ENCODE measurements around the gene WFDC12.

WFDC12 gene

GRCh38 chr20:45138561-45139300 is 14.5 kb upstream of the WFDC12 start:
- no peaks in the 10 kb centered on the region for H3K36me3 Mint-ChIP-seq
- H3K27me3 Mint-ChIP-seq, result peaks cover 24% of the 10 kb centered on the region

DNA sequence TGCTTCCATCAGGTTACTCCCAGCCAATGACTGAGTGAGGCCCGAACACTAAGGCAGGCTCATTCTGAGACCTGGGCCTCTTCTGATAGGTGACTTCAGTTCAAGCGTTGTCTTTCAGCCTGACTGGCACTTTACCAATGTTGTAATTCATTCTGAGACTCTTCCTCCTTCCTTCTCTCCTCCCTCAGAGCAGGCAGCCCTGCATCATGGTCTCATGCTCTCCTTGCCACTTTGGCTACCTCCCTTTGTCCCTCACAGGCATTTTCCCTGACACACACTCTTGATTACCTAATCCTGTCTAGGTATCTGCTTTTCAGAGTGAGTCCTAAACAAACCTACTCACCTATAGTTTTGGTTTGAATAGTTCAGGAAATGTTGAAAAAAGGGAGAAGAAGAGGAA is 12.6 kb upstream of the WFDC12 start:
- Mint-ChIP-seq H3K9me3 (no peaks in the 10 kb centered on the region), H3K36me3 (no peaks in the 10 kb centered on the region), H3K27me3 (peaks cover 16% of the 10 kb centered on the region), H3K27ac (no peak overlapping the region), H3K4me1 (no peaks in the 10 kb centered on the region), H3K4me3 (no peak overlapping the region)
- DNase-seq, result no peak
- CTCF ChIA-PET, result no interaction called here

More at GRCh38 chr20:45138561-45139300, 14.5 kb upstream of the WFDC12 start:
- H3K27ac Mint-ChIP-seq, result no peak overlapping the region
- no peaks in the 10 kb centered on the region for H3K4me1 Mint-ChIP-seq
- peak; percentile 79 for DNase-seq
- H3K9me3 Mint-ChIP-seq, result no peaks in the 10 kb centered on the region
- CTCF ChIA-PET, result interaction anchor here (0.6 to 2.5 kb wide), 14 partner anchors 9 to 632 kb away, joined by 3 to 36 read pairs (median 4); partner anchors contain the start of gene WFDC5
- H3K4me3 Mint-ChIP-seq, result no peak overlapping the region

GRCh38 chr20:45128099-45128498 is 3.8 kb upstream of the WFDC12 start:
- Mint-ChIP-seq H3K4me1 (no peaks in the 10 kb centered on the region), H3K27ac (no peak overlapping the region), H3K9me3 (no peaks in the 10 kb centered on the region), H3K27me3 (peaks cover 33% of the 10 kb centered on the region), H3K4me3 (no peak overlapping the region), H3K36me3 (no peaks in the 10 kb centered on the region)
- CTCF ChIA-PET, result no interaction called here
- no peak for DNase-seq

DNA sequence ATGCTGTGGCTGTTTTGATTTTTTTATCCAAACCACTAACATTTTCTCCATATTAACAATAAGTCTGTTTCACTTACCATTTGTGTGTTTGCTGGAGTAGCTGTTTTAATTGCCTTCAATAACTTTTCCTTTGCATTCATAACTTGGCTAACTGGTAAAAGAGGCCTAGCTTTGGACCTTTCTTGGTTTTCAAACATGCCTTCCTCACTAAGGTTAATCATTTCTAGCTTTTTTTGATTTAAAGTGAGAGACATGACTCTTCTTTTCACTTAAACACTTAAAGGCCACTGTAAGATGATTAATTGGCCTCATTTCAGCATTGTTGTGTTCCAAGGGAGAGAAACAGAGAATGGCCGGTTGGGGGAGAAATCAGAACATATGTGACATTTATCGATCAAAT is 2.9 kb downstream of the WFDC12 start:
- DNase-seq, result no peak
- Mint-ChIP-seq H3K4me1 (no peaks in the 10 kb centered on the region), H3K9me3 (no peaks in the 10 kb centered on the region), H3K27ac (no peak overlapping the region), H3K36me3 (no peaks in the 10 kb centered on the region), H3K4me3 (no peak overlapping the region), H3K27me3 (peaks cover 36% of the 10 kb centered on the region)
- CTCF ChIA-PET, result interaction anchor here (1.0 to 1.1 kb wide), 2 partner anchors 17 to 77 kb away, joined by 3 read pairs; no protein-coding TSS in a partner anchor

GRCh38 chr20:45119556-45120266 is 4.6 kb downstream of the WFDC12 start:
- peaks cover 40% of the 10 kb centered on the region for H3K27me3 Mint-ChIP-seq
- no peaks in the 10 kb centered on the region for H3K9me3 Mint-ChIP-seq
- H3K4me3 Mint-ChIP-seq, result no peak overlapping the region

DNA sequence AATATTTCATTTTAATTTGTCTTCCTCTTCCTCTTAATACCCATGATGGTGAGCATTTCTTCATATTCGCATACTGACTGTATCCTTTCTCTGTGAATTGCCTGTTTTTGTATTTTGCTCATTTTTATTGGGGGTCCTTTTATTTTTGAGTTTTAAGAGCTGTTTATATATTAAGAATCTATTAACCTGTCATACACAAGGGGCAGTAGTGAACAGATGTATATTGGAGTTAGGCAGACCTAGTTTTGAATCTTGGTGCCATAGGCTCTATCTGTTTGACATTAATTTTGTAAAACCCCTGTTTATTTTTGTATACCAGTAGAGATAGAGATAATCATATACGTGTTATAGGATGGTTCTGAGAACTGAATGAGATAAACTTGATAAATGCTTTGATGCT is 6.2 kb downstream of the WFDC12 start:
- CTCF ChIA-PET, result no interaction called here
- no peaks in the 10 kb centered on the region for H3K36me3 Mint-ChIP-seq
- no peaks in the 10 kb centered on the region for H3K9me3 Mint-ChIP-seq
- no peak overlapping the region for H3K27ac Mint-ChIP-seq
- no peak for DNase-seq
- H3K4me1 Mint-ChIP-seq, result no peaks in the 10 kb centered on the region
- H3K4me3 Mint-ChIP-seq, result no peak overlapping the region
- peaks cover 33% of the 10 kb centered on the region for H3K27me3 Mint-ChIP-seq

More at GRCh38 chr20:45119556-45120266, 4.6 kb downstream of the WFDC12 start:
- DNase-seq, result no peak
- CTCF ChIA-PET, result no interaction called here
- Mint-ChIP-seq H3K27ac (no peak overlapping the region), H3K4me1 (no peaks in the 10 kb centered on the region), H3K36me3 (no peaks in the 10 kb centered on the region)

GRCh38 chr20:45117581-45117980 is 6.7 kb downstream of the WFDC12 start:
- no peak for DNase-seq
- no peaks in the 10 kb centered on the region for H3K9me3 Mint-ChIP-seq
- H3K27ac Mint-ChIP-seq, result no peak overlapping the region
- H3K36me3 Mint-ChIP-seq, result no peaks in the 10 kb centered on the region
- CTCF ChIA-PET, result no interaction called here
- H3K4me1 Mint-ChIP-seq, result no peaks in the 10 kb centered on the region
- H3K4me3 Mint-ChIP-seq, result no peak overlapping the region
- H3K27me3 Mint-ChIP-seq, result peaks cover 33% of the 10 kb centered on the region

DNA sequence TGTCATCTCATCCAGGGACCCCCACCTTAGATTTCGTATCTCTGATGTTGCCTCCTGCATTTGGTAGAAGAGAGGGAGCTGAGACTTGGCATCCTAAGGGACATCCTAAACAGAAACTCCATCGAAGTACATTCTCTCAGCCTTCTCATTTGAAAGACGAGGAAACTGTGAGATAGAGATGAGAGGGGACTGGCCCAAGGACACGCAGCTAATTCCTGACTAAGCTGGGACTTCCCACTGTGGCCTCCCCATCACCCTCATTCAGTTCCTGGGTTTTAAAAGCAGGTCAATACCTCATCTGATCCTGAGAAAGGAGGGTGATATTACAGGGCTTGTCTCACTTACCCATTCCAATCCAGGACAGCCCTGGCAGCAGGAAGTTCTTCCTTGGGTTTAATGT is 8.4 kb downstream of the WFDC12 start:
- no peaks in the 10 kb centered on the region for H3K36me3 Mint-ChIP-seq
- CTCF ChIA-PET, result interaction anchor here (2.0 kb wide), 1 partner anchor 19 kb away, joined by 8 read pairs; no protein-coding TSS in a partner anchor

DNA sequence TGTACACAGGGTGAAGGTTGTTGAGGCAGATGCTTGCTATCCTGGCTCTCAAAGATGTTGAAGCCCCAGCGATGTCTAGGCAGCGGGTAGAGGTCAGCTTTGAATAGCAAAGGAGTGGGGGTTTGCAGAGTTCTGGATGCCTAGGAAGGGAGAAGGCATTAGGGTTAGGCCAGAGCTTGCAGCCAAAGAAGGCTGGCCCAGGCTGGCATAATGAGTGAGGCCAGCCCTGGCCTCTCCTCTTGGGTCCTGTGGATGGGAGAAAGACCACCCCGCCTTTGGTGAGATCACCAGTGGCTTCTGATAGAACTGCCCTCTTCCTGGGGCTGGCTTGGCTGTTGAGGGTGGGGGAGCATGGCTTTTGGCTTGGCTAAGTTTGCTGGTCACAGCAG is 8.9 kb downstream of the WFDC12 start:
- Mint-ChIP-seq H3K27me3 (peaks cover 43% of the 10 kb centered on the region), H3K4me1 (no peaks in the 10 kb centered on the region), H3K4me3 (no peak overlapping the region), H3K9me3 (no peaks in the 10 kb centered on the region), H3K27ac (no peak overlapping the region), H3K36me3 (no peaks in the 10 kb centered on the region)
- CTCF ChIA-PET, result interaction anchor here (1.0 to 2.0 kb wide), 3 partner anchors 19 to 176 kb away, joined by 3 to 8 read pairs (median 4); no protein-coding TSS in a partner anchor
- DNase-seq, result no peak

More for the DNA sequence above, 8.4 kb downstream of the WFDC12 start:
- Mint-ChIP-seq H3K4me3 (no peak overlapping the region), H3K27ac (no peak overlapping the region), H3K9me3 (no peaks in the 10 kb centered on the region), H3K27me3 (peaks cover 41% of the 10 kb centered on the region), H3K4me1 (no peaks in the 10 kb centered on the region)
- no peak for DNase-seq

DNA sequence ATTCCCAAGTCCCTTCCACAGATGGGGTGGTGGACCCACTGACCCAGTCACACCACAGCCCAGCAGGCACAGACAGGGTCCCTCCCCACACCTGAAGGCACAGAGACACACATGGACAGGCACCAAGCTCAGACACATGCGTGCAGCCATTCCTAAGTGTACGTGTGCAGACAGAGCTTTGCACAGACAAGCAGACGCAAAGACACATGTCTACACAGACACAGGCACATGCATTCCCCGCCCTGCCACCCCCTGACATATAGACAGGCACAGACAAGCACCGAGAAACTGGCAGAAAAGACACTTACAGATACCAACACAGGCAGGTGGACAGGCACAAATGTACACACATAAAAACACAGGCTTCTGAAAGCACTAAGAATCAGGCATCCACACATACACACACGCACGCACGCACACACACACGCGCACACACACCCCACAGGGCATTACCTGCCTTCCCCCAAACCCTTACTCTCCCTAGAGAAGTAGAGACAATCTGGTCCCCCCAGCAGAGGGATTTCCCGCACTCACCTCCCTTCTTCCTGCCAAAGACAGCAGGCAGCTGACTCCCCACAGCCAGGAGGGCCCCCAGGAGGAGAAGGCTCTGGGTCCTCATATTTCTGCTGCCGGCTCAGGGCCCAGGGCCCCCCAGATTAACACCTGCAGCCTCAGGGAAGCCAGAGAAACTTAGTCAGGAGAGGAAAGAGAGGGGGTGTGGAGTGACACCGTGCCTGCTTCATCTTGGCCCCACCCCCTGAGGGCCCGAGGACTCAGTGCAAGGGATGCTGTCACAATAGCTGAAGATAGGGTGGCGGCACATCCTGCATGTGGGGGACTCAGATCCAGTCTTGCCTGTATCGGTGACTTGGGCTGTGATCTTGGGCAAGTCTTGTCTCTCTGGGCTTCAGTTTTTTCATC is 9.5 kb downstream of the WFDC12 start, which contains the start of gene WFDC5:
Gene WFDC5 (minus strand): TSS at position 710 of the 921 bp plus-strand sequence. CDS start 91 bp downstream, at position 619.
- Mint-ChIP-seq H3K4me1 (no peaks in the 10 kb centered on the region), H3K36me3 (no peaks in the 10 kb centered on the region), H3K4me3 (no peak within 1 kb of the TSS), H3K27me3 (peaks cover 50% of the 10 kb centered on the region), H3K9me3 (no peaks in the 10 kb centered on the region), H3K27ac (no peak within 1 kb of the TSS)
- no peak for DNase-seq
- CTCF ChIA-PET, result interaction anchor here (1.0 to 5.8 kb wide), 4 partner anchors 18 to 177 kb away, joined by 3 to 32 read pairs (median 6); no protein-coding TSS in a partner anchor

DNA sequence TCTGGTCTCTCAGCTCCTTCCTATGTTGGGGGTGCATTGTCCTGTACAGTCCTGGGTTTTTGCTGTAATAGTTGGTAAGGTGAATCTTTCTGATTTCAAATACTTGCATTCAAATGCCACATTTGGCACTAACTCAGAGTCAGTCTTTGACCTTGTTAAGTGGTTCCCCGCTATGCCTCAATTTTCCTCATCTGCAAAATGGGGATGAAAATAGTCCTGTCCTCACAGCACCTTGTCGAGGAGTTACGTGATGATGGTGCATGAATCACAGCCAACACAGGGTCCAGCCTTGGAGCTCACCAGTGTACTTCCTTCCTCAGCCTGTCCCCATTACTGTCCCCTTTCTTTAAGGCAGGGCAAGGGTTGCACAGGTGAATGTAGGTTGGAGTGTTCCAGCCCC is 10.4 kb downstream of the WFDC12 start:
- Mint-ChIP-seq H3K4me1 (no peaks in the 10 kb centered on the region), H3K4me3 (no peak overlapping the region), H3K36me3 (no peaks in the 10 kb centered on the region), H3K9me3 (no peaks in the 10 kb centered on the region), H3K27ac (no peak overlapping the region), H3K27me3 (peaks cover 53% of the 10 kb centered on the region)
- no peak for DNase-seq
- CTCF ChIA-PET, result interaction anchor here (0.9 to 6.3 kb wide), 4 partner anchors 17 to 178 kb away, joined by 3 to 104 read pairs (median 18); partner anchors contain the start of gene KCNS1

DNA sequence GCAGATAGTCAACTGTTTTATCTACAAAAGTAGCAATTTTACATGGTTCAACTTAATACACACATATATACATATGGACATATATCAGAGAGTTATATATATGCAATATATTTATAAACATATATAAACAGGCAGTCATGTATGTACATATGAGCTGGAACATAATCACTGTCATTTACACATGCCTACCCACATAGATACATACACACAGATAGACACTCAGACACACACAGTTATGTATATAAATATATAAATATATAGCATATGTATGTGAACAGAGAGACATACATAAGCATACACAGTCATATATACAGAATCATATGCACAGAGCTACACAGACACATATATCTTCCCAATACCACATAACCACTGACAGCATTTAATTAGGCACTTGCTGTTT is 11.5 kb downstream of the WFDC12 start:
- Mint-ChIP-seq H3K36me3 (no peaks in the 10 kb centered on the region), H3K9me3 (no peaks in the 10 kb centered on the region), H3K4me1 (no peaks in the 10 kb centered on the region), H3K4me3 (no peak overlapping the region), H3K27me3 (peaks cover 56% of the 10 kb centered on the region), H3K27ac (no peak overlapping the region)
- no peak for DNase-seq
- CTCF ChIA-PET, result interaction anchor here (1.0 to 6.3 kb wide), 12 partner anchors 9 to 214 kb away, joined by 3 to 104 read pairs (median 3); partner anchors contain the start of gene KCNS1

GRCh38 chr20:45111799-45112471 is 12.3 kb downstream of the WFDC12 start:
- Mint-ChIP-seq H3K27me3 (peaks cover 60% of the 10 kb centered on the region), H3K4me1 (no peaks in the 10 kb centered on the region), H3K4me3 (no peak overlapping the region), H3K36me3 (no peaks in the 10 kb centered on the region), H3K27ac (no peak overlapping the region), H3K9me3 (no peaks in the 10 kb centered on the region)
- DNase-seq, result no peak
- CTCF ChIA-PET, result interaction anchor here (0.7 to 6.3 kb wide), 17 partner anchors 15 to 365 kb away, joined by 3 to 104 read pairs (median 3); partner anchors contain the start of gene KCNS1

Data from activated naive CD4-positive, alpha-beta T cell treated with anti-CD3 and anti-CD28 coated beads, Interleukin-2, amount 10 ng/mL, durations not matched to agents 7 days and 5 days (primary cell).